K562 (cell line): Measurements from ENCODE around the gene MTREX. TPM values are rescaled to one million over a fixed set of nuclear protein-coding genes. Genes with fewer than 3 reads are reported as not detected.

ENCODE experiments used
- ATAC-seq: fragments of 200-7000 bp; cut with Tn5 transposase; 3 replicates; pipeline ENCODE4 v1.9.1; 2020; ENCODE audit warnings: moderate library complexity
- BruUV-seq: library from RNA; stranded (reverse); fragments of 400-500 nt; replicated peaks from 2 replicates; lab custom pipeline; 2021; lab: Mats Ljungman, UMichigan
- CTCF ChIA-PET: fragments of 300-600 bp; formaldehyde crosslinking; extraction: SDS; loops from one replicate; lab custom pipeline; 2021; ENCODE audit warnings: low intra/inter-chr PET ratio; lab: Yijun Ruan, JAX
- POLR2A ChIA-PET: fragments of 300-600, 350-650 bp; sonication (Branson Sonifier 250); formaldehyde crosslinking; extraction: SDS; loops from one replicate; lab custom pipeline; 2021; ENCODE audit warnings: antibody characterized with exemption, inconsistent platforms; lab: Yijun Ruan, JAX
- DNase-seq, 4 experiments: peaks; one replicate each; pipeline versions ENCODE4 v3.0.0 to v3.0.0-alpha.2; 2011 to 2018; ENCODE audit warnings: low spot score in 3 of 4, mixed read lengths in 3 of 4; ENCODE audit errors: extremely low read depth in 1 of 4
- FAIRE-seq: peaks from 2 replicates; lab custom pipeline; 2011; peaks lifted over from hg19 to GRCh38; lab: Jason Lieb, UNC
- H2AFZ ChIP-seq: 2 replicates; pipeline ENCODE4 v1.6.0; 2011; ENCODE audit warnings: low read depth, low read length, control low read depth, inconsistent platforms
- H3K27ac ChIP-seq: fragments of 200-600 bp; 3 replicates; pipeline ENCODE4 v1.8.0; 2011; ENCODE audit warnings: low read depth, mild to moderate bottlenecking, control low read depth, inconsistent platforms, low read length, moderate library complexity, mixed read lengths; ENCODE audit errors: extremely low read depth
- H3K27me3 ChIP-seq, 2 experiments: fragments of 300-600 bp in 1 of 2; 2 replicates in 1 of 2; 3 replicates in 1 of 2; pipeline versions ENCODE4 v1.6.0 to v1.8.0; 2011; ENCODE audit warnings: inconsistent platforms in 2 of 2, low read length in 2 of 2, mild to moderate bottlenecking in 1 of 2, mixed read lengths in 1 of 2, moderate library complexity in 1 of 2; ENCODE audit not compliant: control insufficient read depth in 2 of 2, insufficient read depth in 2 of 2
- H3K36me3 ChIP-seq: fragments of 300-600 bp; 3 replicates; pipeline ENCODE4 v1.8.0; 2011; ENCODE audit warnings: mild to moderate bottlenecking, low read length, inconsistent platforms; ENCODE audit not compliant: control insufficient read depth, insufficient read depth
- H3K4me1 ChIP-seq, 2 experiments: fragments of 200-600 bp in 1 of 2; replicated peaks in 1 of 2; 2 replicates in 1 of 2; 3 replicates in 1 of 2; pipeline versions ENCODE4 v1.5.1 to v1.8.0; 2011; ENCODE audit warnings: inconsistent platforms in 2 of 2, low read length in 2 of 2, mild to moderate bottlenecking in 1 of 2, mixed read lengths in 1 of 2, moderate library complexity in 1 of 2; ENCODE audit not compliant: control insufficient read depth in 2 of 2, insufficient read depth in 2 of 2
- H3K4me2 ChIP-seq: 2 replicates; pipeline ENCODE4 v1.6.1; 2011; ENCODE audit warnings: low read length, control low read depth, inconsistent platforms, mixed read lengths; ENCODE audit not compliant: insufficient read depth
- H3K4me3 ChIP-seq: fragments of 200-600 bp; sonication (generic), shearing (Covaris generic); 2 replicates; pipeline ENCODE4 v1.5.1; 2016; ENCODE audit warnings: control low read depth, inconsistent platforms
- H3K79me2 ChIP-seq: fragments of 200-600 bp; 3 replicates; pipeline ENCODE4 v1.8.0; 2011; ENCODE audit warnings: low read length, inconsistent platforms; ENCODE audit not compliant: control insufficient read depth, insufficient read depth
- H3K9ac ChIP-seq, 2 experiments: 2 replicates each; pipeline versions ENCODE4 v1.6.0 to v1.6.1; 2011; ENCODE audit warnings: low read depth in 2 of 2, low read length in 2 of 2, control low read depth in 1 of 2, inconsistent platforms in 1 of 2, mild to moderate bottlenecking in 1 of 2, mixed read lengths in 1 of 2; ENCODE audit not compliant: insufficient read depth in 1 of 2
- H3K9me1 ChIP-seq: one replicate; pipeline ENCODE4 v1.6.0; 2011; ENCODE audit warnings: inconsistent platforms, mild to moderate bottlenecking, low read length, moderate library complexity; ENCODE audit not compliant: control insufficient read depth, insufficient read depth
- H3K9me3 ChIP-seq: replicated peaks from 2 replicates; pipeline ENCODE4 v1.5.1; 2011; ENCODE audit warnings: low read depth, low read length, inconsistent platforms; ENCODE audit not compliant: control insufficient read depth, insufficient read depth
- H4K20me1 ChIP-seq: replicated peaks from 2 replicates; pipeline ENCODE4 v1.6.1; 2011; ENCODE audit warnings: low read length, inconsistent platforms, mixed read lengths; ENCODE audit not compliant: control insufficient read depth, insufficient read depth
- BRD4 ChIP-seq: fragments of 200-600 bp; sonication (generic); IDR thresholded peaks from 2 replicates; pipeline ENCODE4 v1.6.1; 2017; ENCODE audit warnings: inconsistent platforms
- CHCHD3 ChIP-seq: fragments of 250-450 bp; sonication (Bioruptor Pico); IDR thresholded peaks from 2 replicates; pipeline ENCODE4 v2.1.2; 2022; ENCODE audit warnings: mild to moderate bottlenecking
- CHD1 ChIP-seq: fragments of 200-600 bp; sonication (generic); IDR thresholded peaks from one replicate; pipeline ENCODE4 v1.6.1; 2012; ENCODE audit warnings: mild to moderate bottlenecking, moderate library complexity, low read length, inconsistent platforms
- ESRRA ChIP-seq: fragments of 450-650 bp; IDR thresholded peaks from 2 replicates; pipeline ENCODE4 v1.6.1; 2014; ENCODE audit warnings: low read depth, mild to moderate bottlenecking, moderate library complexity, borderline replicate concordance
- ETV1 ChIP-seq: fragments of 450-650 bp; conservative IDR thresholded peaks from 2 replicates; pipeline ENCODE4 v1.6.1; 2016; ENCODE audit warnings: missing genetic modification characterization, control low read depth, low read depth, missing compliant biosample characterization
- EWSR1 ChIP-seq: fragments of 450-650 bp; IDR thresholded peaks from 2 replicates; pipeline ENCODE4 v1.6.1; 2018; ENCODE audit warnings: borderline replicate concordance, mild to moderate bottlenecking, low read depth, moderate library complexity; ENCODE audit not compliant: partially characterized antibody
- IFI16 ChIP-seq: fragments of 250-450 bp; sonication (Bioruptor Pico); IDR thresholded peaks from 2 replicates; pipeline ENCODE4 v2.1.2; 2022; ENCODE audit warnings: mild to moderate bottlenecking, inconsistent platforms
- LEF1 ChIP-seq: fragments of 450-650 bp; IDR thresholded peaks from 2 replicates; pipeline ENCODE4 v1.6.1; 2016; ENCODE audit warnings: mild to moderate bottlenecking
- MYC ChIP-seq, 2 experiments: fragments of 250-450 bp in 1 of 2; sonication (Bioruptor Pico) in 1 of 2; IDR thresholded peaks; 2 replicates each; pipeline versions ENCODE4 v1.5.1 to v1.6.1; 2012 to 2021; ENCODE audit warnings: low read depth in 2 of 2, borderline replicate concordance in 1 of 2, improper control_type of control experiment in 1 of 2, low read length in 1 of 2, mild to moderate bottlenecking in 1 of 2, moderate library complexity in 1 of 2
- NFE2 ChIP-seq: IDR thresholded peaks from 2 replicates; pipeline ENCODE4 v1.6.1; 2014; ENCODE audit warnings: antibody characterized with exemption, low read depth
- PHF8 ChIP-seq: fragments of 200-600 bp; sonication (generic); IDR thresholded peaks from 2 replicates; pipeline ENCODE4 v1.6.1; 2012; ENCODE audit warnings: mixed run types, mild to moderate bottlenecking, inconsistent platforms, low read length, moderate library complexity, borderline replicate concordance
- SMAD4 ChIP-seq: fragments of 250-450 bp; sonication (Bioruptor Pico); conservative IDR thresholded peaks from 2 replicates; pipeline ENCODE4 v1.8.0; 2021; ENCODE audit warnings: inconsistent platforms, mild to moderate bottlenecking, moderate library complexity
- SRSF1 ChIP-seq: fragments of 200-400 bp; formaldehyde crosslinking; IDR thresholded peaks from 2 replicates; pipeline ENCODE4 v1.6.1; 2017; ENCODE audit warnings: mild to moderate bottlenecking, low read depth, low read length, moderate library complexity
- ZC3H11A ChIP-seq: IDR thresholded peaks from 2 replicates; pipeline ENCODE4 v1.6.1; 2012; ENCODE audit warnings: low read depth, low read length, improper control_type of control experiment
- ZNF324 ChIP-seq: fragments of 250-450 bp; sonication (Bioruptor Pico); IDR thresholded peaks from 2 replicates; pipeline ENCODE4 v1.4.0; 2020; ENCODE audit warnings: mild to moderate bottlenecking
- ZNF507 ChIP-seq: conservative IDR thresholded peaks from 2 replicates; pipeline ENCODE4 v1.6.1; 2017; ENCODE audit warnings: missing genetic modification characterization, missing compliant biosample characterization
- ZNF830 ChIP-seq: fragments of 250-450 bp; sonication (Bioruptor Pico); IDR thresholded peaks from 2 replicates; pipeline ENCODE4 v1.5.0; 2021; ENCODE audit warnings: mild to moderate bottlenecking
- WGBS: fragments of 100-300 bp; shearing (Covaris generic); methylation state at CpG from one replicate; pipeline ENCODE4 v1.1.6; 2016; ENCODE audit warnings: low coverage, mixed read lengths; ENCODE audit not compliant: insufficient coverage; ENCODE audit errors: missing lambda C conversion rate; 5-methylcytosine and 5-hydroxymethylcytosine counted together
- in situ Hi-C: fragments of 300-500 bp; cut with MboI; formaldehyde crosslinking; loops from 4 replicates; pipeline ENCODE4 v1.15.0; 2018; ENCODE audit warnings: inconsistent platforms, mixed read lengths
- intact Hi-C: fragments of 100-400 bp; cut with micrococcal nuclease; formaldehyde crosslinking; loops from 2 replicates; pipeline ENCODE4 v1.14.2; 2022
- polyA plus RNA-seq, 8 experiments: library from polyadenylated mRNA; depleted of rRNA in 4 of 8; stranded (reverse) in 5 of 8; unstranded in 3 of 8; fragments of >200 nt; fragmentation: Nextera tagmentation in 2 of 8; fragmentation: Illumina TruSeq in 1 of 8; extraction: Ambion mirVana in 2 of 8; extraction: Trizol in 1 of 8; gene quantifications; 2 replicates each; pipeline versions ENCODE4 v1.2.1 to v1.2.3, GENCODE V29; 2011 to 2014; ENCODE audit warnings: inconsistent platforms in 1 of 8, missing spikeins in 1 of 8
- total RNA-seq, 7 experiments: library from RNA; depleted of rRNA in 6 of 7; stranded (reverse); fragments of >200 nt in 6 of 7; fragmentation: Illumina TruSeq in 2 of 7; extraction: Trizol in 2 of 7; gene quantifications; 2 replicates each; pipeline versions ENCODE4 v1.2.1 to v1.2.3, GENCODE V29; 2011 to 2021; ENCODE audit warnings: low replicate concordance in 1 of 7
- TF ChIP-seq, protein P1 (sequence below): fragments of 250-450 bp; sonication (Bioruptor Pico); IDR thresholded peaks from 2 replicates; pipeline ENCODE4 v1.9.0; 2021; ENCODE audit warnings: mild to moderate bottlenecking

Gene MTREX
- total and polyA plus RNA-seq, 9 of the 15 experiments (the other 6 are each of a cell fraction or from before 2014, with no cell fraction given) = 52.9 to 193 (median 150) TPM

DNA sequence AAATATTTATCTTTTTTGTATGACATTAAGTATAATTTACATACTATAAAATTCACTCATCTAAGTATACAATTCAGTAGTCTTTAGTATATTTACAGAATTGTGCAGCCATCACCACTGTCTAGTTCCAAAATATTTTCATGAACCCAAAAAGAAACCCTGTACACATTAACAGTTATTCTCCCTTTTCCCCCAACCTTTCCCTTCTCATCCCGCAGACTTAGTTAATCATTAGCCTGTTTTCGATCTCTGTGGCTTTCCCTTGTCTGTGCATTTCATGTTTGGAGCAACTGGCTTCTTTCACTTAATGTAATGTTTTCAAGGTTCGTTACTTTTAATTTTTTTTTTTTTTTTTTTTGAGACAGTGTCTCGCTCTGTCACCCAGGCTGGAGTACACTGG, 37.5 kb downstream of the MTREX start:
- peaks cover 95% of the 10 kb centered on the region for H3K36me3 ChIP-seq
- in situ Hi-C loops (no loop called here), intact Hi-C loops (no loop called here)
- POLR2A ChIA-PET = no interaction called here
- DNase-seq = no peak
- no peaks in the 10 kb centered on the region for H3K4me1 ChIP-seq
- H3K27me3 ChIP-seq = no peaks in the 10 kb centered on the region
- no peaks in the 10 kb centered on the region for H3K9me1 ChIP-seq
- no peak overlapping the region for H3K4me3 ChIP-seq
- no peak overlapping the region for H3K27ac ChIP-seq
- no peaks in the 10 kb centered on the region for H3K9me3 ChIP-seq
- H2AFZ ChIP-seq = no peak overlapping the region
- no peak overlapping the region for H3K4me2 ChIP-seq
- no peak overlapping the region for H3K9ac ChIP-seq
- no TSS peak for BruUV-seq
- WGBS = 91% methylated on average over 3 of the region's 4 CpGs
- CTCF ChIA-PET = interaction anchor here (0.7 to 1.6 kb wide), 2 partner anchors 335 to 347 kb away, joined by 4 to 5 read pairs; no protein-coding TSS in a partner anchor
- no peak for TF ChIP-seq PHF8
- no peak for TF ChIP-seq BRD4
- TF ChIP-seq NFE2 = no peak
- TF ChIP-seq CHD1 = no peak
- TF ChIP-seq IFI16 = no peak
- TF ChIP-seq, protein P1, sequence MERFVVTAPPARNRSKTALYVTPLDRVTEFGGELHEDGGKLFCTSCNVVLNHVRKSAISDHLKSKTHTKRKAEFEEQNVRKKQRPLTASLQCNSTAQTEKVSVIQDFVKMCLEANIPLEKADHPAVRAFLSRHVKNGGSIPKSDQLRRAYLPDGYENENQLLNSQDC = no peak
- TF ChIP-seq SMAD4 (CRISPR knock-in tag) = no peak
- no peak for TF ChIP-seq EWSR1
- TF ChIP-seq SRSF1 = no peak
- no peak for TF ChIP-seq ZNF507 (tag)
- TF ChIP-seq ZC3H11A = no peak
- no peak for TF ChIP-seq ESRRA
- no peak for TF ChIP-seq MYC (IDR thresholded peaks at IDR 0.05; ENCODE audit: low read depth, low read length)
- TF ChIP-seq MYC (CRISPR knock-in tag; IDR thresholded peaks at IDR 0.05; ENCODE audit: borderline replicate concordance, low read depth) = no peak
- TF ChIP-seq ZNF324 (CRISPR knock-in tag) = no peak
- TF ChIP-seq CHCHD3 (CRISPR knock-in tag) = no peak
- no peak for TF ChIP-seq ETV1 (tag)
- no peak for TF ChIP-seq LEF1
- no peak for TF ChIP-seq ZNF830 (CRISPR knock-in tag)
- no peak for ATAC-seq
- FAIRE-seq = no peak
- no peaks in the 10 kb centered on the region for H4K20me1 ChIP-seq
- no peaks in the 10 kb centered on the region for H3K79me2 ChIP-seq
